D721Med (cell line): ENCODE data around the gene GAGE12J.
"Not testable (repeated sequence)": the region's sequence is repeated elsewhere in the genome, so short reads cannot be mapped to it uniquely, and the experiment has no call there.

Source experiments
- DNase-seq: peaks from one replicate; pipeline ENCODE4 v3.0.0; 2011; ENCODE audit warnings: low spot score; ENCODE audit not compliant: insufficient read length
- FAIRE-seq: peaks from 2 replicates; lab custom pipeline; 2011; peaks lifted over from hg19 to GRCh38; lab: Jason Lieb, UNC
- TF ChIP-seq, protein P1 (sequence below): IDR thresholded peaks from 2 replicates; pipeline ENCODE4 v1.5.1; 2012; ENCODE audit warnings: mild to moderate bottlenecking, control low read depth; ENCODE audit not compliant: insufficient read depth; ENCODE audit errors: missing control alignments

Gene GAGE12J

DNA sequence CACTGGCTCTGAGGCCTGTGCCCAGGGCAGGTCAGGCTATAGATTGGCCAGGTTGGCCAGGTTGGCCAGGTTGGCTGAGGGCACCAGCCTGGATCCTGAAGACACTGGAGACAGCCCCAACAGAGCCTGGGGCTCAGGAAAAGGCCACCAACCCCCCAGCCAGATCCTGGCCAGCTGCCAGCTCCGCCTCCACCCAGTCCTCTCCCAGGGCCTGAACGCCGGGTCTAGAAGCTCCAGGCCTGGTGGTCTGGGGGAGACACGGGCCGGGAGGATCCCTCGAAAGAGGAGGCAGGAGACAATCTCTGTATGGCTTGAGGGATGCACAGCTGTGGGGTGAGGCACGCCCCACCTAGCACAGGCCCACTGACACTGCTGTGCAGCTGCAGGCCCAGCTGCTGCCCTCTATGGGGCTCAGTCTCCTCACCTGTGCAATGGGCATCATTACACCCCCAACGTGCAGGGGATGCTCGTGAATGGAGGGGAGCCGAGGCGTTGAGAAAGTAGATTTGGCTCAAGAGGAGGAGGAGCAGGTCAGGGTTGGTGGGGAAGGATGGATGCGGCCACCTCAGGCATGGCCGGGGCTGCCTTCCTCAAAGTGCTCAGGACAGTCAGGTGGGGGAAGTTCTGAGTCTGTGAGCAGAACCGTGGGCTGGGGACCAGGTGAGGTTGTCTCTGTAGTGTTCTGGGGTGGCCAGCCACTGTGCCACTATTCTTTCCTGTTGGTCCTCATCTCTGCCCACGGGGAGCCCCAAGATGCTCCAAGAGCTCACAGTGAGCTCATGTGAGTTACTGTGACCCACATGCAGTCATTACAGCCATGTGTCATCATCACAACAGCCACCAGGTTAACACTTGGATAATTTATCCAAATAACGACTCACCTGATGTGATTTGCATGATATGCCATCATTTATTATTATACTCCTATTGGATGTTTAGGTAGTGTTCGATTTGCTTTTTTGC, 29.2 kb upstream of the GAGE12J start:
- DNase-seq, result no peak
- FAIRE-seq, result no peak
- TF ChIP-seq, protein P1, sequence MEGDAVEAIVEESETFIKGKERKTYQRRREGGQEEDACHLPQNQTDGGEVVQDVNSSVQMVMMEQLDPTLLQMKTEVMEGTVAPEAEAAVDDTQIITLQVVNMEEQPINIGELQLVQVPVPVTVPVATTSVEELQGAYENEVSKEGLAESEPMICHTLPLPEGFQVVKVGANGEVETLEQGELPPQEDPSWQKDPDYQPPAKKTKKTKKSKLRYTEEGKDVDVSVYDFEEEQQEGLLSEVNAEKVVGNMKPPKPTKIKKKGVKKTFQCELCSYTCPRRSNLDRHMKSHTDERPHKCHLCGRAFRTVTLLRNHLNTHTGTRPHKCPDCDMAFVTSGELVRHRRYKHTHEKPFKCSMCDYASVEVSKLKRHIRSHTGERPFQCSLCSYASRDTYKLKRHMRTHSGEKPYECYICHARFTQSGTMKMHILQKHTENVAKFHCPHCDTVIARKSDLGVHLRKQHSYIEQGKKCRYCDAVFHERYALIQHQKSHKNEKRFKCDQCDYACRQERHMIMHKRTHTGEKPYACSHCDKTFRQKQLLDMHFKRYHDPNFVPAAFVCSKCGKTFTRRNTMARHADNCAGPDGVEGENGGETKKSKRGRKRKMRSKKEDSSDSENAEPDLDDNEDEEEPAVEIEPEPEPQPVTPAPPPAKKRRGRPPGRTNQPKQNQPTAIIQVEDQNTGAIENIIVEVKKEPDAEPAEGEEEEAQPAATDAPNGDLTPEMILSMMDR, result no peak

- DNase-seq, FAIRE-seq: not testable (repeated sequence)
Measured at GRCh38 chrX:49299293-49299692, 22.5 kb upstream of the GAGE12J start.

DNA sequence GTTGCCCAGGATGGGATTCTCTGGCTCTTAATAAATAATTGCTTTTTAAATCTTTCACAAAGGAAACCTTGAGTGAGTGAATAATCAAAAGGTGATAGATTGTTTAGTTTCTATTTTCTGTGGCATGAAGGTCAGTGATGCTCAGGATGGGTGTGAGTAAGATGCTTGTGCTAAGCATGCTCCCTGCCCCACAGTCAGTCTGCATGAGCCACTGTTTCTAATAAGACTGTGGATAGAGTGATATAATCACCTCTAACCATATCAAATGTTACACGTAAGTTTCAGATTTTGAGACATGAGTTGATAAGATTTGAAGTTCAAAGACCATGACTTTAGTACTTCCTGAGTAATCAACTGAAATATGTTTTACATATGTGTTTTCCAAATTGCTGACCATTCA, 21.1 kb upstream of the GAGE12J start:
- FAIRE-seq, result no peak
- TF ChIP-seq, protein P1, result no peak
- DNase-seq, result no peak

DNA sequence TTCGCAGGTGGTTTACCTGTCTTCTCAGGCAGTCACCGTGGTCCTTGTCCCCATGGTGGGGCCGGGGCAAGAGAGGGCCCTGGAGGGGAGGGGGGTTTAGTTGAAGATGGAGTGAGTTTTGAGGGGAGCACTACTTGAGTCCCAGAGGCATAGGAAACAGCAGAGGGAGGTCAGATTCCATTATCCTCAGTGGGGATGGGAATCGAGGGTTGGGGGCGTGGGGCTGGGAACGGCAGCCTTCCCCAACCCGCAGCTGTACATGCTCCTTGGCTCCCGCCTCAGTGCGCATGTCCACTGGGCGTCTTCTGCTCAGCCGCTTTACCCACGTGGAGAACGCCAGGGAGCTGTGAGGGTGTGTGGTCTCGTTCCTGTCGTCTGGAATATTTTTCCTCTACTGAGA, 18.5 kb upstream of the GAGE12J start, which contains the start of gene GAGE10:
Gene GAGE10 (plus strand): TSS at position 301 of the 400 bp plus-strand sequence. CDS start 1,214 bp downstream, outside the sequence.
- FAIRE-seq, result no peak
- TF ChIP-seq, protein P1, result no peak
- no peak for DNase-seq

DNA sequence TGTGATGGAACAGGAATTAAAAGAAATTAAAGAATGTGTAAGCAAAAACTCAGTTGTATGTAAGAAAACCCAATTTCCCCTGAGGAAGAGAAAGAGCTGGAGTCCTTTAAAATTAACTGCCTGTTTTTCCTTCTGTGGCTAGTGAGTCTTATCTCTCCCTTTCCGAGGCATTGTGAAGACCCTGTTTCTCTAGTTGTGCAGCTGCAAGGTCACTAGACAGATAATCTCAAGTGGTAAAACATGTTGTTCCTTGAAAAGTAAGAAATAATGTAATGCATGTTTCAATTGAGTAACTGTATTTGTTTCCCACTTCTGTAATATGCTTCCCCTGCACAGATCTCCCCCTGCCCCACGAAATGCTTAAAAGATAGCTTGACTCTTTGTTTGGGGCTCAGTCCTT, 14.1 kb upstream of the GAGE12J start:
- not testable (repeated sequence) for FAIRE-seq, DNase-seq

GRCh38 chrX:49308604-49309269, 13.1 kb upstream of the GAGE12J start:
- FAIRE-seq (no peak), DNase-seq (no peak)
- TF ChIP-seq, protein P1, result no peak

- DNase-seq (no peak), FAIRE-seq (no peak)
- TF ChIP-seq, protein P1, result no peak
Measured at GRCh38 chrX:49309401-49309981, 12.3 kb upstream of the GAGE12J start.
